CD4-positive, alpha-beta T cell treated with Interferon alpha-2 for 1 hour (primary cell): Measurements from ENCODE around the gene SYNGAP1.
"Not testable (repeated sequence)": the region's sequence is repeated elsewhere in the genome, so short reads cannot be mapped to it uniquely, and the experiment has no call there.

Source experiments
- DNase-seq, 2 donors: peaks; one replicate each; pipeline ENCODE4 v3.0.0-alpha.2; 2020 to 2022

The SYNGAP1 gene

GRCh38 chr6:33440649-33441309, 20.9 kb downstream of the SYNGAP1 start:
- DNase-seq: no peak

- DNase-seq: no peak
Observed at GRCh38 chr6:33441457-33441856, 21.6 kb downstream of the SYNGAP1 start.

DNA sequence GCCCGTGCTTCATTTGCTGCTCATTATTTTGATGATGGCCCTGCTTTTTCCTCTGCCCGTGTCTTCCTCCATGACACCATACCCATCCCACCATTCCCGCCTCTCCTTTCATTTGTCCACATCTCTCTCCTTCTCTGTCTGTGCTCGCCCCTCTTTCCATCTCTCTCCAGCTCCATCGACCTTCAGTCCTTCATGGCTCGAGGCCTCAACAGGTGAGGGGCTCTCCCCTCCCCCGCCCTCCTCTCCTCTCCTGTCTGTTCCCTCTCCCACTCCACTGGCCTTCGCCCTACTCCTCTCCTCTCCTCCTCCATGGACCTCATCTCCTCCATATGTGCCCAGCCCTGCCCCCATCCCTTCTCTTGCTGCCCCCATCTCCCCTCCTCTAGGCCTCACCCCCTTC, 22.4 kb downstream of the SYNGAP1 start:
- DNase-seq: no peak

GRCh38 chr6:33443025-33443424, 23.2 kb downstream of the SYNGAP1 start:
- no peak for DNase-seq

GRCh38 chr6:33443619-33444504, 24.0 kb downstream of the SYNGAP1 start:
- no peak for DNase-seq

DNA sequence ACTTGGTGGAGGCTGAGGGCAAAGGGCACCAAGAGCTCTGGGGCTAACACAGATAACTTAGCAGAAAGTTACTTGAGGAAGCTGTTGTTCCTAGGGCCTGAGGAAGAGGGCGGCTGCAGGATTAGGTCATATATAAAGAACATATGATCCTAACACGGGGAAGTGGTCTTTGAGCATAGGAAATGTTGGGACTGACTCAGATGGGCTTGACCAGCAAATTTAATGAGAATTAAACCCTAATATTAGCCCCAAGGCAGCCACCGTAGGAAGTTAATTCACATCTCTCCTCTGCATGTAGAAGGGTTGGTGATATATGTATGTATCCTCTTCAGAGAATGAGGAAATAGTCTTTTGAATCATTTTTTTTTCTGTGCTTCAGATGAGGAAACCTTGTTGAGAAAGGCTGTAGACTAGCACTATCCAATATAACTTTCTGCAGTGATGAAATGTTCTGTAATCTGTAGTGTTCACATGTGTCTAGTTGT, 25.3 kb downstream of the SYNGAP1 start:
- no peak for DNase-seq

DNA sequence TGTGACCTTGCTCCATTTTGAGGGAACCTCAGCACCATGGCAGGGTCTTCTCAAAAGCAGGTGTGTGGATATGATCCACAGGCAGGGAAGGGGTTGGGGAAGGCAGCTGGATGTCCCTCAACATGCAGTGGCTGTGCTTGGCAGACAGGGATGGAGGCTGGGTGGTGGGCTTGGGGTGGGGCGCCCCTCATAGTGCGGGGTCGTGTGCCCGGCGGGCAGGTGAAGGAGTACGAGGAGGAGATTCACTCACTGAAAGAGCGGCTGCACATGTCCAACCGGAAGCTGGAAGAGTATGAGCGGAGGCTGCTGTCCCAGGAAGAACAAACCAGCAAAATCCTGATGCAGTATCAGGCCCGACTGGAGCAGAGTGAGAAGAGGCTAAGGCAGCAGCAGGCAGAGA, 26.5 kb downstream of the SYNGAP1 start:
- no peak for DNase-seq

- DNase-seq: no peak
Observed at GRCh38 chr6:33450434-33450833, 30.6 kb downstream of the SYNGAP1 start.

DNA sequence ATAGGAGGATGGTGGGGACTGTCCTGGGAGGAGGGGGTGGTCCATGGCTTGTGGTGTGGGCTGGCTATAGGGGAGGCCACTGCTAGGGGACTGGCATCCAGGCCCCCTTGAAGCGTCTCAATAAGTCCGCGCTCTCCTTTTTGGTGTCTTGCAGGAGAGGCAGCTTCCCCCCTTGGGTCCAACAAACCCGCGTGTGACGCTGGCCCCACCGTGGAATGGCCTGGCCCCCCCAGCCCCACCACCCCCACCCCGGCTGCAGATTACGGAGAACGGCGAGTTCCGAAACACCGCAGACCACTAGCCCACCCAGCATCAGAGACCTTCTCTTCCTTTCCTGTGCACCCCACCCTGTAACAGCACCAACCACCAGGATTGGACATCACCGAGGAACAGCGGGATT, 31.7 kb downstream of the SYNGAP1 start:
- no peak for DNase-seq

- no peak for DNase-seq
Observed at GRCh38 chr6:33452496-33452895, 32.6 kb downstream of the SYNGAP1 start.

GRCh38 chr6:33453393-33454008, 33.6 kb downstream of the SYNGAP1 start:
- no peak for DNase-seq

- DNase-seq: peak; percentile 95 to 97
Observed at GRCh38 chr6:33454009-33454946, 34.4 kb downstream of the SYNGAP1 start, which contains the start of gene ZBTB9. Gene ZBTB9 (plus strand): TSS chr6:33454576. CDS start chr6:33455101, 525 bp downstream.

GRCh38 chr6:33455051-33455450, 35.2 kb downstream of the SYNGAP1 start:
- no peak for DNase-seq

- no peak for DNase-seq
Observed at GRCh38 chr6:33456156-33456555, 36.3 kb downstream of the SYNGAP1 start.

- no peak for DNase-seq
Observed at GRCh38 chr6:33458676-33459075, 38.8 kb downstream of the SYNGAP1 start.

DNA sequence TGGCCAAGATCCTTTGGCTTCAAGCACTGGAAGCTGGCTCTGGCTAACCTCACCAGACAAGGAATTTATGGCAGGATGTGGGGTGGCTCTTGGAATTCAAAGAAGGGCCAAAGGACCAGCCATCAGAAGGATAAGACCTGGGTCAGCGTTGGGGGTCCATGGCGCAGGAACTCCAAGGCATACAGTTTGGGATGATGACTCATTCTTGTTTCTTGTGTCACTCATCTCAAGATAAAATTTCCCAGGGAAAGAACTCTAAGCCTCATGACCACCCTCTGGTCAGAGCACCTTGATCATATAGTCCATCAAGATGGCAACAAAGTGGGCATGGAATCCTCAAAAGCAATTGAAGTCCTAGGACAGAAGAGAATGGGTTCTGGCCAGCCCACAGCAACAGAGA, 39.4 kb downstream of the SYNGAP1 start:
- no peak for DNase-seq

GRCh38 chr6:33466075-33466735, 46.3 kb downstream of the SYNGAP1 start:
- DNase-seq: no peak

DNA sequence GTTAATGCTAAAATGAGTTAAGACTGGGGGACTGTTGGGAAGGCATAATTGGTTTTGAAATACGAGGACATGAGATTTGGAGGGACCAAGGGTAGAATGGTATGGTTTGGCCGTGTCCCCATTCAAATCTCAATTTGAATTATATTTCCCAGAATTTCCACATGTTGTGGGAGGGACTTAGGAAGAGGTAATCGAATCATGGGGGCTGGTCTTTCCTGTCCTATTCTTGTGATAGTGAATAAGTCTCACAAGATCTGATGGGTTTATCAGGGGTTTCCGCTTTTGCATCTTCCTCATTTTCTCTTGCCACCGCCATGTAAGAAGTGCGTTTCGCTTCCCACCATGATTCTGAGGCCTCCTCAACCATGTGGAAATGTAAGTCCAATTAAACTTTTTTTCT, 47.2 kb downstream of the SYNGAP1 start:
- no peak for DNase-seq

DNA sequence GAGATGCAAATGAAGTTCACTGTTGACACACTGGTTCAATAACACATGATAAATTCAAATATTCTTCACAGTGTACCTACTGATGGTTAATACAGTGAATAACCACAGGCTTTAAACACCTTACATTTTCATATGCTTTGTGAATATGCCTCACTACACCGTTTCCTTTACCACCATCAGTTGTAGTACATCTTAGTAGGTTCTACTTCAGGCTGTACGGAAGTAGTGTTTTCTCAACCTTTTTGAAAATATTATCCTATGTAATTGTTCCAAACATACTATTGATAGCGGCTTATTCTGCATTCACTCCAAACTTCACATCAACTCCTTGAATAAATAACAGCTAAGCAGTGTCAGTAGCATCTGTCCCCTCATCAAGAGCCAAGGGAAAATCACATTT, 49.8 kb downstream of the SYNGAP1 start:
- no peak for DNase-seq

GRCh38 chr6:33477864-33478263, 58.0 kb downstream of the SYNGAP1 start:
- DNase-seq: no peak

DNA sequence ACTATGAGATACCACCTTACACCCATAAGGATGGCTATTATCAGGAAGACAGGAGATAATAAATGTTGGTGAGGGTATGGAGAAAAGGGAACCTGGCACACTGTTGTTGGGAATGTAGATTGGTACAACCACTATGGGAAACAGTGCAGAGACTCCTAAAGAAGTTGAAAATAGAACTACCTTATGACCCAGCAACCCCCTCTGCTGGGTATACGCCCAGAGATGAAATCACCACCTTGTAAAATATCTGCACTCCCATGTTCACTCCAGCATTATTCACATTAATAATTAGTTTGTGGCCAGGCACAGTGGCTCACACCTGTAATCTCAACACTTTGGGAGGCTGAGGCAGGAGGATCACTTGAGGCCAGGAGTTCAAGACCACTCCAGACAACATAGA, 61.3 kb downstream of the SYNGAP1 start:
- peak; percentile 3 to 24 for DNase-seq

- not testable (repeated sequence) for DNase-seq
Observed at GRCh38 chr6:33482620-33483019, 62.8 kb downstream of the SYNGAP1 start.
